Stimulated activated CD4-positive, alpha-beta T cell treated with anti-CD3 and anti-CD28 coated beads, Interleukin-2, amount 100 ng/mL, for 48 hours (primary cell): ENCODE measurements around the gene OLFML2A.

Source experiments
- DNase-seq, 2 donors: peaks; one replicate each; pipeline ENCODE4 v3.0.0-alpha.2; 2020

OLFML2A gene

GRCh38 chr9:124800306-124801259 lies 23.6 kb downstream of the OLFML2A start:
- no peak for DNase-seq

- no peak for DNase-seq
Measured at GRCh38 chr9:124801356-124801755, 24.4 kb downstream of the OLFML2A start.

DNA sequence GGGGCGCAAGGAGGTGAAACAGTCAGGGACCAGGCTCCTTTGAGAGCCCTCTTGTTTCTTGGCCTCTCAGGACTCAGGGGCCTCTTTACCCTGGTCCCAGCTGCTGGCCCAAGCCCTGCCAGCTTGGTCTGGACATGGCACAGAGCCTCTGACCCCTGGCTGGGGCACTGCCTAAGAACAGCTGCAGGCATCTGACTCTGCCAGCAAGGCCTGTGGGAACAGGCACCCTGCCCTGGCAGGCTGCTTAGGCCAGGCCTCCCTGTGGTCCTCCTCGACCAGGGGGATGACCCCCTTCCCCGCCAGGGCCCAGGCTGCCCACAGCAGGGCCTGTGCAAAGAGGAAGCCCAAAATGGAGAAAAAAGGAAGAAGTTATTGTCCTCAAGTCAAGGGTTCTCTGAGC lies 25.5 kb downstream of the OLFML2A start:
- no peak for DNase-seq

GRCh38 chr9:124803911-124804310 lies 27.0 kb downstream of the OLFML2A start:
- no peak for DNase-seq

GRCh38 chr9:124805186-124805585 lies 28.3 kb downstream of the OLFML2A start:
- DNase-seq, result no peak

- DNase-seq, result no peak
Measured at GRCh38 chr9:124808246-124808956, 31.5 kb downstream of the OLFML2A start.

DNA sequence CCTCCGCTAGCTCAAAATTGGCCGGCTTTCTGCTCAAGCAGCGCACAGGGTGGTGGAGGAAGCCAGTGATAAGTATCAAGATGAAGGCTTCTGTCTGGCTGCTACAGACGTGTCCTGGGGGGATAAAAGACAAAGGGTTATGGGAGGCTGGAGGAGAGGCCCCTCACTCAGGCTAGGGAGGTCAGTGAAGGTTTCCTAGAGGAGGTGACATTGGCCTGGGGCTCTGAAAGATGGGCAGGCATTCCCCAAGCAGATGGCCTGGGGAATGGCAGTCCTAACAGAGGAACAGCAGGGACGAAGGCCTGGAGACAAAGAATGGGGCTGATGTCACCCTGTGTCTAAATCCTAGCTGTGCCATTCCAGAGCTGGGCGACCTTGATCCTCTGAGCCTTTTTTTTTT lies 32.3 kb downstream of the OLFML2A start:
- no peak for DNase-seq

DNA sequence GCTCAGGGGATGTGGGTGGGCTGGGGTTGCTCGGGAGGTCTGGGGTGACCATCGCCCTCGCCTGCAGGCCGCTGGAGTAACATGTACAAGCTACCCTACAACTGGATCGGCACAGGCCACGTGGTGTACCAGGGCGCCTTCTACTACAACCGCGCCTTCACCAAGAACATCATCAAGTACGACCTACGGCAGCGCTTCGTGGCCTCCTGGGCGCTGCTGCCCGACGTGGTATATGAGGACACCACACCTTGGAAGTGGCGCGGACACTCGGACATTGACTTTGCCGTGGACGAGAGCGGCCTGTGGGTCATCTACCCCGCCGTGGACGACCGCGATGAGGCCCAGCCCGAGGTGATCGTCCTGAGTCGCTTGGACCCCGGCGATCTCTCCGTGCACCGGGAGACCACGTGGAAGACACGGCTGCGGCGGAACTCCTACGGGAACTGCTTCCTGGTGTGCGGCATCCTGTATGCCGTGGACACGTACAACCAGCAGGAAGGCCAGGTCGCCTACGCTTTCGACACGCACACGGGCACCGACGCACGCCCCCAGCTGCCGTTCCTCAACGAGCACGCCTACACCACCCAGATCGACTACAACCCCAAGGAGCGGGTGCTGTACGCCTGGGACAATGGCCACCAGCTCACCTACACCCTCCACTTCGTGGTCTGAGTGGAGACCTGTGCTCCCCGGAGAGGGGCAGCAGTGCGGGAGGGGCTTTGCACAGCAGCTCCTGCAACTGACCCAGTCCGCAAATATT lies 33.0 kb downstream of the OLFML2A start:
- DNase-seq, result no peak

DNA sequence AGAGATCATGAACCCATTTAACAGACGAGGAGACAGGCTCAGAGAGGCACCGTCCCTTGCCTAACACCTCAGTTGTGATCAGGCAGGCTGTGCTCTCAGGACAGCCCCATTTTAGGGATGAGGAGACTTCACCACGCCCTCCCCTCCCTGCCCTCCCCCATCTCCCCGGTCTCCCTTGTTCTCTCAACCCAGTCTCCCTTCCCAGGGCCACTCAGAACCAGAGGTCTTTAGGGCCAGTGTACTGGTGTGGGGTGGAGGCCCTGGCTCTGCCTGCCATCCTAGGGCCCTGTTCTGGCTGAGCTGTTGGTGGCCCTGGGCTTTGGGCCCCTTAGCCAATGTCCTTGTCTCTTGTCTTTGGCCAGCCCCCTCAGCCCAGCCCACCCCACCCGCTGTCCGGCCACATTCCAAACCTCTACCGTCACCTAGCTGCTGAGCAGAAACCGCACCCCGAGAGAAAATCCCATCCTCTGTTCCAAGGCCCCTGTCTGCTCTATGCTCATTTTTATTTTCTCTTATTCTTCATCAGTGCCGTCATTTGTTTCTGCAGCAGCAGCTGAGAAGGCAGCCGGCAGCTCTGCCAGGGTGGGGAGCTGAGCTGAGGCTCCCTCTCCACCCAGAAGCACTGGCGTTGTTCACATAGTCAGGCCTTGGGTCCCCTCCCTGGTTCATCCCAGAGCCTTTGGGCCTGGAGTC lies 33.9 kb downstream of the OLFML2A start:
- DNase-seq, result no peak

DNA sequence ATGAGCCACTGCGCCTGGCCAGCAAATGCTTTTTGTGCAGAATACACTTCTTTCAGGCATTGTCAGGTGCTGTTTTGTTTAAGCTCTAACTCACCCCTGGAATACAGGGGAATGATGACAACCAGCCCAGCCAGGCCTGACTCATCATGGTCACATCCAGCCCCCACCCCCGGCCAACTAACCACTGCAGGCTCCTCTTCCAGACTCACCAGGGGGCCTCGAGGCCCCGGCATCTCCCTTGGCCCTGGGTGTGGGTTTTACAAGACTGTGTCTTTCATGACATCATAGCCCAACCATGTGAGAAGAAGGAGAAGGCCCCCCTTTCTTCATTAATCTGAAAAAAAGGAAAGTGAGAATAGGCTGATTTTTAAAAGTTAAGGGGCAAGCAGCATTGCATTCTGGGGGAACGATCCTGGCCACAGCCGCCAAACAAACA lies 35.5 kb downstream of the OLFML2A start:
- DNase-seq, result no peak

DNA sequence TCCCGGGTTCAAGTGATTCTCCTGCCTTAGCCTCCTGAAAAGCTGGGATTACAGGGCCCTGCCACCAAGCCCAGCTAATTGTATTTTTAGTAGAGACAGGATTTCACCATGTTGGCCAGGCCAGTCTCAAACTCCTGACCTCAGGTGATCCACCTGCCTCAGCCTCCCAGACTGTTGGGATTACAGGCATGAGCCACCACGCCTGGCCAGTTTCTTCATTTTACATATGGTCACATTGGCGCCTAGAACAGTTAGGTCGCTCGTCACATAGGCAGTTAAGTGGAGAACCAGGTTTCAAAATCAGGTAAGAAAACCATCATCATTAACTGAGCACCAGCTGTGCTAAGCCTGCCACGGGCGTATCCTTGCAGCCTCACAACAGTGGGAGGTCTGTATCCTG lies 36.1 kb downstream of the OLFML2A start:
- no peak for DNase-seq

GRCh38 chr9:124813501-124814163 lies 36.7 kb downstream of the OLFML2A start:
- DNase-seq, result no peak

- no peak for DNase-seq
Measured at GRCh38 chr9:124814164-124814535, 37.2 kb downstream of the OLFML2A start.

DNA sequence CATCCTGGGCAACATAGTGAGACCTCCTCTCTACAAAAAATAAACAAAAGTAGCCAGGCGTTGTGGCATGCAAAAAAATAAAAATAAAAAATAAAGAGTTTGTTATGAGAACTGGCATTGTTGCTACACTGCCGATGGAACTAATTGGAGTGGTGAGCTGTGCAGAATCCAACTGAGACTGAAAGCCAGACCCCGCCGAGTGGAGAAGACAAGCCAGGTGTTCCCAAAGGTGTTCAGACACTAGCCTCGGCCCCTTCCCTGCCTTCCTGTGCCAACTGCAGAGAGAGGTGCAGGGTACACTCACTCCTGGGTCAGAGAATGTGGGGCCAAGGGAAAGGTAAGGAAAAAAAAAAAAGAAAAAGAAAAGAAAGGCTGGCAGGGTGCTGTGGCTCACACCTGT lies 38.7 kb downstream of the OLFML2A start:
- DNase-seq, result no peak

- no peak for DNase-seq
Measured at GRCh38 chr9:124818431-124819281, 41.7 kb downstream of the OLFML2A start.

GRCh38 chr9:124820698-124821623 lies 44.0 kb downstream of the OLFML2A start:
- no peak for DNase-seq

GRCh38 chr9:124828489-124829333 lies 51.8 kb downstream of the OLFML2A start:
- DNase-seq, result no peak

GRCh38 chr9:124829334-124829669 lies 52.4 kb downstream of the OLFML2A start:
- no peak for DNase-seq

DNA sequence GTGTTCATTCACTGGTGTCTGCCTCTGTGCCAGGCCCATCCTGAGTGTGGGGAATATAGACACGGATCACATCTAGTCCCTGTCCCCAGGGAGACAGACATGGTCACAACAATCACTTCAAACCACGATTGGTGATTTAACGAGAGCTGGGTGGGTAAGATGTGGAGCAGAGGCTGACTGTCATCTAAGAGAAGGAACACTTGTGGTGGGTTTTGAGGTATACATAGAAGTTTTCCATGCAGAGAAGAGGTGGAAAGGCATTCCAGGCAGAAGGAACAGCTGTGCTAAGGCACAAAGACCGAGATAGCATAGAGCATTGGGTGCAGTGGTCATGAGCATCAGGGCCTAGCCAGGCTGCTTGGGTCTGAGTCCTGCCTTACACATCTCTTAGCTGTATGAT lies 53.7 kb downstream of the OLFML2A start:
- DNase-seq, result no peak
